ENCODE data around the gene CTNNA1.

GRCh38 chr5:138849882-138850281 lies 96.7 kb downstream of the CTNNA1 start:
- no peak for TF ChIP-seq CTCF (IDR thresholded peaks at IDR 0.05 in 4 of 5, conservative IDR thresholded peaks at IDR 0.05 in 1 of 5)
- TF ChIP-seq POLR2A (IDR thresholded peaks at IDR 0.05): no peak
